ENCODE measurements around the gene DNM3. TPM values are rescaled to one million over a fixed set of nuclear protein-coding genes. Genes with fewer than 3 reads are reported as not detected.

Gene DNM3
- total and polyA plus RNA-seq, 2 experiments from 2014 or later = 5.2 to 12.2 TPM

GRCh38 chr1:172321451-172321850, 480.2 kb downstream of the DNM3 start (continued):
- no peak for TF ChIP-seq CTCF (conservative IDR thresholded peaks at IDR 0.05; ENCODE audit: low read depth in 2 of 2)
- no peak for TF ChIP-seq EZH2 (IDR thresholded peaks at IDR 0.05; ENCODE audit: low read depth, unreplicated experiment)
- no peak for TF ChIP-seq STAT1 (IDR thresholded peaks at IDR 0.05; ENCODE audit: unreplicated experiment)

GRCh38 chr1:172322219-172323061, 481.1 kb downstream of the DNM3 start:
- Histone ChIP-seq H3K27me3 (ENCODE audit: insufficient read depth) (no peaks in the 10 kb centered on the region), H3K9me2 (ENCODE audit: insufficient read depth) (no peaks in the 10 kb centered on the region), H4K20me1 (replicated peaks; ENCODE audit: insufficient read depth) (no peaks in the 10 kb centered on the region), H3K4me1 (ENCODE audit: insufficient read depth) (no peaks in the 10 kb centered on the region), H2AFZ (no peak overlapping the region), H3K4me3 (no peak overlapping the region), H3K27ac (ENCODE audit: low read depth) (0 out of 2 replicates have a peak overlapping the region, but pooled peaks have one; percentile 48), H3K36me3 (ENCODE audit: insufficient read depth) (no peaks in the 10 kb centered on the region), H3K79me2 (replicated peaks; ENCODE audit: insufficient read depth) (no peaks in the 10 kb centered on the region), H3K4me2 (no peak overlapping the region), H3F3A (replicated peaks; ENCODE audit: low read depth) (no peaks in the 10 kb centered on the region)
- DNase-seq (ENCODE audit: low spot score) (peak; percentile 24), ATAC-seq (peak; percentile 72)
- Mint-ChIP-seq H3K4me3 (no peak overlapping the region), H3K9me3 (no peaks in the 10 kb centered on the region), H3K4me1 (no peaks in the 10 kb centered on the region; the same call in 2 of the 3 replicates), H3K27ac (no peak overlapping the region), H3K36me3 (ENCODE audit: low read depth) (no peaks in the 10 kb centered on the region), H3K27me3 (ENCODE audit: insufficient read depth, low read depth, poor library complexity) (no peaks in the 10 kb centered on the region)
- no peak for TF ChIP-seq NANOG (IDR thresholded peaks at IDR 0.05; ENCODE audit: borderline replicate concordance)
- no peak for TF ChIP-seq EZH2phosphoT487 (IDR thresholded peaks at IDR 0.05; ENCODE audit: unreplicated experiment)
- TF ChIP-seq EZH2 (IDR thresholded peaks at IDR 0.05; ENCODE audit: low read depth, unreplicated experiment) = no peak
- TF ChIP-seq CREB1 (CRISPR knock-in tag; IDR thresholded peaks at IDR 0.05; ENCODE audit: low read depth) = no peak
- TF ChIP-seq JUNB (IDR thresholded peaks at IDR 0.05; ENCODE audit: unreplicated experiment) = no peak
- no peak for TF ChIP-seq ZNF331 (CRISPR knock-in tag; IDR thresholded peaks at IDR 0.05; ENCODE audit: low read depth)
- TF ChIP-seq ETS1 (IDR thresholded peaks at IDR 0.05) = no peak
- TF ChIP-seq ZNF462 (CRISPR knock-in tag; IDR thresholded peaks at IDR 0.05) = no peak
- no peak for TF ChIP-seq REST (IDR thresholded peaks at IDR 0.05; ENCODE audit: unreplicated experiment)
